OCI-M1 (cell line): ENCODE results near the gene ACP3.
"Not testable (repeated sequence)": the region's sequence is repeated elsewhere in the genome, so short reads cannot be mapped to it uniquely, and the experiment has no call there.

Experiments used
- DNase-seq: peaks from one replicate; lab custom pipeline; 2025; lab: John Stamatoyannopoulos, UW

The ACP3 gene, protein sequence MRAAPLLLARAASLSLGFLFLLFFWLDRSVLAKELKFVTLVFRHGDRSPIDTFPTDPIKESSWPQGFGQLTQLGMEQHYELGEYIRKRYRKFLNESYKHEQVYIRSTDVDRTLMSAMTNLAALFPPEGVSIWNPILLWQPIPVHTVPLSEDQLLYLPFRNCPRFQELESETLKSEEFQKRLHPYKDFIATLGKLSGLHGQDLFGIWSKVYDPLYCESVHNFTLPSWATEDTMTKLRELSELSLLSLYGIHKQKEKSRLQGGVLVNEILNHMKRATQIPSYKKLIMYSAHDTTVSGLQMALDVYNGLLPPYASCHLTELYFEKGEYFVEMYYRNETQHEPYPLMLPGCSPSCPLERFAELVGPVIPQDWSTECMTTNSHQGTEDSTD

DNA sequence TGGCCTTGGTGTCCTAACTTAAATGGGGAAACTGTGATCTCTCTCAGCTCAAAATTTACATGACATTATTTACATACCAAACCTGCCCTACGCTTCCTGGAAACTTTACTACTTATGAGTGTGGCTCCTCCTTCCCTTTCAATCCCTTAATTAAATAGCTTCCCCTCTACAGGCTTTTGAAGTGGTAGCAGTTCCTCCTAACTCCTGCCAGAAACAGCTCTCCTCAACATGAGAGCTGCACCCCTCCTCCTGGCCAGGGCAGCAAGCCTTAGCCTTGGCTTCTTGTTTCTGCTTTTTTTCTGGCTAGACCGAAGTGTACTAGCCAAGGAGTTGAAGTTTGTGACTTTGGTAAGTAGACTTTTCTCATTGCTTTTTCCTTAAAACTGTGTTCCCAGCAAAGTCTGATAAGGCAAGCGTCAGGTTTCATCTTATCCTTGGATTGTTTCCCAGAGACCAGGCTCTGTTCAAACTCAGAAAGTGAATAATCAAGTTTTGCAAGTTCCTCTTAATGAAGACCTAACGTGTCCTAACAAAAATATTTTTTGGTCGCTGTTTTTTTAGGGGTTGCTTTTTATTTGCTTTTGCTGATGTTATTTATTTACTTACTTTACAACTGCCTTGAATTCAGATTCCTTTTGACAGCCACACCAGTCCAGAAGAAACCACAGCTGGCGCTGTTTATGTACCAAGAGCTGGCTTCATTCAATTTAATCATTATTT is at the start of gene ACP3:
TSS of gene ACP3 (plus strand) at position 179 of the 720 bp plus-strand sequence. CDS start at position 229, 50 bp downstream.
- DNase-seq: peak; percentile 92

GRCh38 chr3:132268956-132269355 is 48.3 kb upstream of the ACP3 start:
- peak; percentile 45 for DNase-seq

GRCh38 chr3:132273036-132273435 is 44.2 kb upstream of the ACP3 start:
- no peak for DNase-seq

DNA sequence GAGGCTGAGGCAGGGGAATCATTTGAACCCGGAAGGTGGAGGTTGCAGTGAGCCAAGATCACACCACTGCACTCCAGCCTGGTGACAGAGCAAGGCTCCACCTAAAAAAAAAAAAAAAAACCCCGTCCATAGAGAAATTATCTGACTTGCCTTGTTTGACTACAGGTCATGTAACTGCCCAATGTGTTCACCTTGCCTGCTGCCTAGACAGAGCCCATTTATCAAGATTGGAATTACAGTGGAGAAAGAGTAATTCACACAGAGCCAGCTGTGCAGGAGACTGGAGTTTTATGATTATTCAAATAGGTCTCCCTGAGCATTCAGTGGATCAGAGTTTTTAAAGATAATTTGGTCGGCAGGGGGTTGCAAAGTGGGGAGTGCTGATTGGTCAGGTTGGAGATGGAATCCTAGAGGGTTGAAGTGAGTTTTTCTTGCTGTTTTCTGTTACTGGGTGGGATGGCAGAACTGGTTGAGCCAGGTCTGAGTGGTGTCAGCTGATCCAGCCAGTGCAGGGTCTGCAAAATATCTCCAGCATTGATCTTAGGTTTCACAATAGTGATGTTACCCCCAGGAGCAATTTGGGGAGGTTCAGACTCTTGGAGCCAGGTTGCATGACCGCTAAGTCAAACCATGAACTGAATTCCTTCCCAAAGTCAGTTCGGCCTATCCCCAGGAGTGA is 40.8 kb upstream of the ACP3 start:
- DNase-seq: no peak

DNA sequence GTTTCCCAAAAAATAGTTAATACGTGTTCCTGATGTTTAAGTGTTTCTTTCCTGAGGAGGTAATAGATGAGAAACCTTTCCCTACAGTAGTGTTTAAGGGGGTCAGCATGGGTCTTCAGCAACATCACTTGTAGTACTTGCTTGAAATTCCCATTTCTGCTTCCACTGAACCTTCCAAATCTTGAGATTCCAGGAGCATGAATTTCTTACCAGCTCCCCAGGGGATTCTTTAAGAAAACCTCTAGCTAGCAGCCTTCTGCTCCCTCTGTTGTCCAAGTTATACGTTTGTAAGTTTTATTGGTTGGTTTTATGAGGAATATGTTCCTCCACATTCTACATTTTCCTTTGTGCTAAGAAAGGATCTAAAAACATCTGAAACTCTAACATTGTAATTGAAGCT is 38.2 kb upstream of the ACP3 start:
- DNase-seq: no peak

DNA sequence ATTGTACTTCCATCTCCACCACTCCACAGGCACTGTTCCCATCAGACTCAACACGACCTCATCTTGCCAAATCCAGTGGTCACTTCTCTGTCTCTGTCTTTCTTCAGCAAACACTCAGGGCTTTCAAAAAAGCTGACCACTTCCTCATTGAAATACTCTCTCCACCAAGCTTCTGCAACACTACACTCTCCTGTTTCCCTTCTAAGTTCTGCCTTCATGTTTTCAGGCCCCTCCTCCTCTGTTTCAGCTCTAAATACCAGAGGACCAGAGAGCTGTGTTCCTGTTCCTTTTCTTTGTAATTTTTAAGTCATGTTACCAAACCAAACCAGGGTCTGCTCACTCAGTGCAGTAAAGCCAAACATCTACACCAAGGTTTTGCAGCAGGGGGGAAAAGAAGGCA is 33.8 kb upstream of the ACP3 start:
- DNase-seq: peak; percentile 91

- peak; percentile 40 for DNase-seq
These were observed 33.2 kb upstream of the ACP3 start for GRCh38 chr3:132283916-132284405.

- DNase-seq: no peak
These were observed 32.2 kb upstream of the ACP3 start for GRCh38 chr3:132284781-132285619.

GRCh38 chr3:132285620-132285945 is 31.6 kb upstream of the ACP3 start:
- DNase-seq: peak; percentile 73

- no peak for DNase-seq
These were observed 31.2 kb upstream of the ACP3 start for GRCh38 chr3:132286035-132286434.

DNA sequence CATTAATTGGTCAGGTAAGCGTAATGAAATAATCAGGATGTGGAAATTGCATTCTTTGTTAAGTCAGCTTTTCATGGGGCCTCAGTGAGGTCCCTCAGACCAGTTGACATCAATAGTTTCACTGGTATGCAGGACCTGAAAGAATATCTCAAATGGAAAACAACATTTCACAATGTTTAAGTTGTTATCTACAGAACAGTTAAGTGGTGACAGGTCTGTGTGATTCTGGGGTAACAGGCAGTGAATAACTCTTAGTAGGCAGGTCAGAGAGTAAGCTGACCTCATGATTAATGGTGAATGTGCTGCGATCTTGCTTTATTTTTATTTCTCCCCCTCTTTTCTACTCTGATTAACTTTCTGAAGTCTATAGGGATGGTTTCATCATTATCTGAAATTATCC is 28.9 kb upstream of the ACP3 start:
- no peak for DNase-seq

GRCh38 chr3:132289316-132289715 is 27.9 kb upstream of the ACP3 start:
- DNase-seq: no peak

DNA sequence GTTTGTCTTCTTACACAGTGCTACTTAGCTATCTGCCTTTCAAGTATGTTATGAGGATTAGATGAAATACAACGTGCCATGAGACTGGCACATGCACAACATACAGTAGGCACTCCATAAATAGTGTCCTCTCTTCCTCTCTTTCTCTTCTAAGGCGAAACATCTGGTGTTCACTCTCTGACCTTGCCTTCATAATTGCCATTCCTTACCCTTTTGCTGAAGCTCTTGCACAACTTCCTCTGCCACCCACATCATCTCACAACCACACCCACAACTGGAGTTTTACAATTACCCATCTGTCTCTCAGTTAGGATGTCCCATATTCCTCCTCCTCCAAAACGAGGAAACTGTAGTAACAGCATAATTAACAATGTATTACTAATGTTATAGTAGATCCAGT is 26.4 kb upstream of the ACP3 start:
- peak; percentile 53 for DNase-seq

DNA sequence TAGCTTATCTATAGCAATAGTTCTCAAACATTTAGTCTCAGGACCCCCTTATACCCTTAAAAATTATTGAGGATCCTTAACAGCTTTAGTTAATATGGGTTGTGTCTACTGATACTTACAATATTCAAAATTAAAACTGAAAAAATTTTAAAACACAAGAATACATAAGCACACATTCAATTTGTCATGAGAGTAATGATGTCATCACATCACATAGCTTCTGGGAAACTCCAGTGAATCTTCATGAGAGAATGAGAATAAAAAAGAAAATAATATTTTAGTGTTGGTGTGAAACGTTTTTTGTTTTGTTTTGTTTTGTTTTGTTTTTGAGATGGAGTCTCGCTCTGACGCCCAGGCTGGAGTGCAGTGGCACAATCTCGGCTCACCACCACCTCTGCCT is 25.2 kb upstream of the ACP3 start:
- DNase-seq: no peak

DNA sequence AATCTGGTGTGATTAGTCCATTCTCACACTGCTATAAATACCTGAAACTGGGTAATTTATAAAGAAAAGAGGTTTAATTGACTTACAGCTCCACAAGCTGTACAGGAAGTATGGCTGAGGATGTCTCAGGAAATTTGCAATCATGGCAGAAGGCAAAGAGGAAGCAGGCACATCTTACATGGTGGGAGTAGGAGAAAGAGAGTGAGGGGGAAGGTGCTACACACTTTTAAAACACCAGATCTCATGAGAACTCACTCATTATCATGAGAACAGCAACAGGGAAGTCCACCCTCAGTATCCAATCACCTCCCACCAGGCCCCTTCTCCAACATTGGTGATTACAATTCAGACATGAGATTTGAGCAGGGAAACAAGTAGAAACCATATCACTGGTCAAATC is 24.0 kb upstream of the ACP3 start:
- DNase-seq: peak; percentile 31

DNA sequence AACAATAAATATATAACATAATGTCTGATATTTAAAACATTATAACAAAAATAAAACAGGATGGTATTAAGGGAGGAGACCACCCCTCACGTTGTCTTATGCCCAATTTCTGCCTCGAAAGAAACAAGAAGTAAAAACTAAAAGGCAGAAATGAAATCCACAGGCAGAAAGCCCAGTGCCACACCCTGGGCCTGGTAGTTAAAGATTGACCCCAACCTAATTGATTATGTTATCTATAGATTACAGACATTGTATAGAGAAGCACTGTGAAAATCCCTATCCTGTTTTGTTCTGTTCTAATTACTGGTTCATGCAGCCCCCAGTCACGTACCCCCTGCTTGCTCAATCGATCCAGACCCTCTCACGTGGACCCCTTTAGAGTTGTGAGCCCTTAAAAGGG is 22.3 kb upstream of the ACP3 start:
- peak; percentile 31 for DNase-seq

DNA sequence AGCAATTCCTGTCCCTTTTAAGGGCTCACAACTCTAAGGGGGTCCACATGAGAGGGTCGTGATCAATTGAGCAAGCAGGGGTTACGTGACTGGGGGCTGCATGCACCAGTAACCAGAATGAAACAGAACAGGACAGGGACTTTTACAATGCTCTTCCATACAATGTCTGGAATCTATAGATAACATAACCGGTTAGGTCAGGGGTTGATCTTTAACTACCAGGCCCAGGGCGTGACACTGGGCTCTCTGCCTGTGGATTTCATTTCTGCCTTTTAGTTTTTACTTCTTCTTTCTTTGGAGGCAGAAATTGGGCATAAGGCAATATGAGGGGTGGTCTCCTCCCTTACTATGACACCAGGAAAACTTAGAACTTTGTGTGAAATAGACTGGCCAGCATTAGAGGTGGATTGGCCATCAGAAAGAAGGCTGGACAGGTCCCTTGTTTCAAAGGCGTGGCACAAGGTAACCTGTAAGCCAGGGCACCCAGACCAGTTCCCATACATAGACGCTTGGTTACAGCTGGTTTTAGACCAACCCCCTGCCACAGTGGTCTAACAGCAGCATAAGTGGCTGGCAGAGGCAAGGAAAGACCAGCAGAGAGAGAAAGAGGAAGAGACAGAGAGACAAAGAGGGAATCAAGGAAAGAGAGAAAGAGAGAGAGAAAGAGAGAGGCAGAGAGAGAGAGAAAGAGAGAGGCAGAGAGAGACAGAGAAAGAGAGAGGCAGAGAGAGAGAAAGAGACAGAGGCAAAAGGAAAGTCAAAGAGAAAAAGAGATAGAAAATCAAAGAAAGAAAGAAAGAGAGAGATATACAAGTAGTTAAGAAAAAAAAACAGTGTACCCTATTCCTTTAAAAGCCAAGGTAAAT is 13.6 kb upstream of the ACP3 start:
- DNase-seq: not testable (repeated sequence)

DNA sequence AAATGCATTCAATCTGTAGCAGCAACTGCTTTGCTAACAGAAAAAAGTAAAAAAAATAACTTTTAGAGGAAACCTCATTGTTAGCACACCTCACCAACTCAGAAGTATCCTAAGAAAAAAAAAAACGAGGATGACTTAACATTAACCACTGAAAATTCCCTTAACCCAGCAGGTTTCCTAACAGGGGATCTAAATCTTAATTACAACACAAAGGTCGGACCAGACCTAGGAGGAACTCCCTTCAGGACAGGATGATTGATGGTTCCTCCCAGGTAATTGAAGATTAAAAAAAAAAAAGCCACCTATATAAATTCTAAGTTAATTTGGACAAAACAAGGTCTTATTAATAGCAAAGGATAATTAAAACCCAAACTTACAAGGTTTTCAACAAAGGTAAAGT is 12.9 kb upstream of the ACP3 start:
- not testable (repeated sequence) for DNase-seq

- DNase-seq: not testable (repeated sequence)
These were observed 7.2 kb upstream of the ACP3 start for GRCh38 chr3:132310057-132310456.

- DNase-seq: no peak
These were observed 5.9 kb upstream of the ACP3 start for GRCh38 chr3:132311316-132311715.

DNA sequence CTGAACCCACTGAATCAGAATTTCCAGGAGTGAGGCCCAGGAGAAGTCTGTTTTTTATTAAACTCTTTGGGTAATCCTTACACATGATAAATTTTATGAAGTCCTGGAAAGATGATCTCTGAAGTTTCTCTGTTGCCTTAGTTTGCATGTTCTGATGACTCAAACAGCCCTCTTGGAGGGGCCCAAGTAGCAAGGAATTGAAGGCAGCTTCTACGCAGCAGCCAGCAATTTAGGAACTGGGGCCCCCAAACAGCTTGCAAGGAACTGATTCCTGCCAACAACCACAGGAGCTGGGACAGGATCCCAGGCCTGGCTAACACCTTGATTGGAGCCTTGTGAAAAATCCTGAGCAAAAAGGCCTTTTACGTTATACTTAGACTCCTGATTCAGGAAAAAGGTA is 5.4 kb upstream of the ACP3 start:
- DNase-seq: no peak
